Stimulated activated CD8-positive, alpha-beta memory T cell treated with anti-CD3 and anti-CD28 coated beads, Interleukin-7, amount 100 ng/mL, for 48 hours (primary cell): ENCODE results near the gene MICU1.

Experiments
- DNase-seq, 2 donors: peaks; one replicate each; pipeline ENCODE4 v3.0.0-alpha.2; 2020; ENCODE audit warnings: low read depth in 1 of 2; ENCODE audit errors: extremely low read depth in 1 of 2

Gene MICU1

GRCh38 chr10:72319416-72320254 lies 306.2 kb downstream of the MICU1 start:
- DNase-seq: peak; percentile 82 to 84

GRCh38 chr10:72318418-72319262 lies 307.2 kb downstream of the MICU1 start:
- no peak for DNase-seq
